ENCODE measurements around the gene IGFBP2.

IGFBP2 gene

DNA sequence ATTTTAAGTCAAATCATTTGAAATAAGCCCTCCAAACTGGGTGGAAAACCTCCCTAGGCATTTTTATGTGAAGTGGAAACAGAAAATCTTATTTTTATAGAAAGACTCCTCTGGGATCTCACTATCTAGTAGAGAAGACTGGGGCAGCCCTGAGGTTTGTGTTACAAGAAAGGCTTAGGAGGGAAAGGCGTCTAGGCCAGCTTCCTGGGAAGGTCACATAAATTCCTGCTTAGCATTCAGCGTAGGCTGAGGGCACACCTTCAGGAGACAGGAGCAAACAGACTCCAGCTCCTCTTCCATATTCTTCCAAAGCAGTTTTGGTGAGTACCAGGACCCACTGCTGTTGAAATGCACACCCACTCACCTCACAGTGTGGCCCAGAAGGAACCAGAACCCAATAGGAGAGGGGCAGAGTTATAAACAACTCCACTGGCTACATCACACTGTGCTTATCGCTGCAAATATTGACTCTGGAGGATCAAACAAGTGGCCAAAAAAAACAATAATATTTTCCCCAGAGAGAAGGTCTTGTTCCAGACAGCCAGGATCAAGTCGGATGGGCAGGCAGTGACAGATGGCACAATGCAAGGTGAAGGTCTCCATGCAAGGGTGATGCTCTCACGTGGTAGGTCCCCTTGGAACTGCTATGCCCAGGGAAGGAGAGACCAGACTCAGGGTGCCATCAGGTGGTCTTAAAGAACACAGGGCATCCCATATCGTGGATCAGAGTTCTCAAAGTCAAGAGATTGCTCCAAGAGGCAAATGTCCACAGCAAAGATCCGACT is 17.7 kb upstream of the IGFBP2 start:
- no peak overlapping the region for H3K4me3 ChIP-seq (replicated peaks; ENCODE audit: low read depth, low read length)
- TF ChIP-seq, protein P1, sequence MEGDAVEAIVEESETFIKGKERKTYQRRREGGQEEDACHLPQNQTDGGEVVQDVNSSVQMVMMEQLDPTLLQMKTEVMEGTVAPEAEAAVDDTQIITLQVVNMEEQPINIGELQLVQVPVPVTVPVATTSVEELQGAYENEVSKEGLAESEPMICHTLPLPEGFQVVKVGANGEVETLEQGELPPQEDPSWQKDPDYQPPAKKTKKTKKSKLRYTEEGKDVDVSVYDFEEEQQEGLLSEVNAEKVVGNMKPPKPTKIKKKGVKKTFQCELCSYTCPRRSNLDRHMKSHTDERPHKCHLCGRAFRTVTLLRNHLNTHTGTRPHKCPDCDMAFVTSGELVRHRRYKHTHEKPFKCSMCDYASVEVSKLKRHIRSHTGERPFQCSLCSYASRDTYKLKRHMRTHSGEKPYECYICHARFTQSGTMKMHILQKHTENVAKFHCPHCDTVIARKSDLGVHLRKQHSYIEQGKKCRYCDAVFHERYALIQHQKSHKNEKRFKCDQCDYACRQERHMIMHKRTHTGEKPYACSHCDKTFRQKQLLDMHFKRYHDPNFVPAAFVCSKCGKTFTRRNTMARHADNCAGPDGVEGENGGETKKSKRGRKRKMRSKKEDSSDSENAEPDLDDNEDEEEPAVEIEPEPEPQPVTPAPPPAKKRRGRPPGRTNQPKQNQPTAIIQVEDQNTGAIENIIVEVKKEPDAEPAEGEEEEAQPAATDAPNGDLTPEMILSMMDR (IDR thresholded peaks at IDR 0.05; ENCODE audit: low read length, missing control alignments): no peak
- DNase-seq (ENCODE audit: low read depth): no peak

DNA sequence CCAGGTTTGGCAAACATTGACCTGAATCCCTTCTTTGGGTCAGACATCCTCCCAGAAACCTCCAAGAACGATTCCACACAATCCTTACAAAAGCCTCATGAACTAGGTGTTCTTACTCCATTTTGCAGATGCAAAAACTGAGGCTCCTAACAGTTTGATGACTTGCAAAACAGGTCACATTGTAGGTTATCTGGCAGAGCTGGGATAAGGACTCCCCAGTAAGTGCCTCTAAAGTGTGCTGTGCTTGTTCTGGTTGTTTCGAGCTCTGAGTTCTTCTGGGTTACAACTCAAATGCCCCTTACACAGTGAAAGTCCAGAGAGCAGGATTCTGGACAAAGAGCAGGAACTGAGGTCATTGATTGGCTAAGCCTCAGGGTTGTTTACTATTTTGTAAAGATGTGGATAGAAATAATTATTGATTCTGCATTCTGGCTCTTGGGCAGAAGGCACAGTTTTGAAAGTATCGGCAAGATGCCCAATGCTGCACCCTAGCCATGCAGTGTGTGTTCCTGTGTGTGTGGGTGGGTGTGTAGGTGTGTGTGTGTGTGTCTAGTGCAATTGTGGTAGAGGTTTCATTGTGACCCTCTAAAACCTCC is 17.0 kb upstream of the IGFBP2 start:
- TF ChIP-seq, protein P1 (IDR thresholded peaks at IDR 0.05; ENCODE audit: low read length, missing control alignments): no peak
- no peak overlapping the region for H3K4me3 ChIP-seq (replicated peaks; ENCODE audit: low read depth, low read length)
- no peak for DNase-seq (ENCODE audit: low read depth)

DNA sequence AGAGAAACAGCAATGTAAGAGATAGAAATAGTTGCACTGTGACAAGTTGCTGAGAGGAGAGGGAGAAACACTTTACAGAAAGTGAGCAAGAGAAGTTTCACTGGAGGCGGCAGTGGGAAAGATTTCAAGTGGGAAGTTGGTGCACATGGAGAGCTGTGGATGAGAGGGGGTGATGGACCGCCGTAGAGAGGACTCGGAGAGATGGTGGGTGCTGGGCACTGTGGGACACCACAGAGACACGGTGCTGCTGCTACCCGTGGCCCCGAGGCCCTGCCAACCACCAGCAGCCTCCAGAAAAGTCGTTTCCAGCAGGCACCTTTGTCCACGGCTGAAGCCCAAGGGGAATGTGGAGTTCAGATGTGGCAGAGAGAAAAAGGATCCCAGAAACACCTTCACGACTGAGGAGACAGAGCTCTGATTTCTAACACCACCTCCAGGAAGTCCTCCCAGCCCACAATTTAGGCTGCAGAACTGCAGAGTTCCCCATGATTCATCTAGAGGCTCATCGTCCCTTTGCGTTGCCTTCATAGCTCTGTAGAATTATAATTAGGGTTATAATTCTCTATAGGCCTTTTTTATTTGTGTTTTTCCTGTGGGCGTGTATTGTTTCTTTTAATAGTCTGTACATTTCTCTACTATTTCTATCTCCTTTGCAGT is 15.9 kb upstream of the IGFBP2 start:
- TF ChIP-seq, protein P1 (IDR thresholded peaks at IDR 0.05; ENCODE audit: low read length, missing control alignments): no peak
- no peak for DNase-seq (ENCODE audit: low read depth)
- no peak overlapping the region for H3K4me3 ChIP-seq (replicated peaks; ENCODE audit: low read depth, low read length)

DNA sequence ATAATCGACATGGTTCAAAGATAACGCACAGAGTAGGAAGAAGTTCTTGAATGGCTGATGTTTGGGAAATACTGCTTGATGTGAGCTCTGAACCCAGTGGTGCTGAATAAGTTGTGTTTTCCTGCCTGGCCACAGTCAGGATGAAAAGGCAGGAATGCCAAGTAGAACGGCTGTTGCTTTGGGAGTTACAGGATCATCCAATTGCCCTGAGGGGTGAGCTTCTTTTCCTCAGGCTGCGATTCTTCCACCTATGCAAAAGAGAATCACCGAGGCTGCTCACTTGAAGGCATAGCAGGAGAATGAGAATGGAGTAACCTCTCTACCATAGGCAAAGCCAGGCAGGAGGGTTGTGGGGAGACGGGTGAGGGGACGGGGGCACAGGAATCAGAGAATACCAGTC is 14.4 kb upstream of the IGFBP2 start:
- TF ChIP-seq, protein P1 (IDR thresholded peaks at IDR 0.05; ENCODE audit: low read length, missing control alignments): no peak
- no peak overlapping the region for H3K4me3 ChIP-seq (replicated peaks; ENCODE audit: low read depth, low read length)
- DNase-seq (ENCODE audit: low read depth): no peak

DNA sequence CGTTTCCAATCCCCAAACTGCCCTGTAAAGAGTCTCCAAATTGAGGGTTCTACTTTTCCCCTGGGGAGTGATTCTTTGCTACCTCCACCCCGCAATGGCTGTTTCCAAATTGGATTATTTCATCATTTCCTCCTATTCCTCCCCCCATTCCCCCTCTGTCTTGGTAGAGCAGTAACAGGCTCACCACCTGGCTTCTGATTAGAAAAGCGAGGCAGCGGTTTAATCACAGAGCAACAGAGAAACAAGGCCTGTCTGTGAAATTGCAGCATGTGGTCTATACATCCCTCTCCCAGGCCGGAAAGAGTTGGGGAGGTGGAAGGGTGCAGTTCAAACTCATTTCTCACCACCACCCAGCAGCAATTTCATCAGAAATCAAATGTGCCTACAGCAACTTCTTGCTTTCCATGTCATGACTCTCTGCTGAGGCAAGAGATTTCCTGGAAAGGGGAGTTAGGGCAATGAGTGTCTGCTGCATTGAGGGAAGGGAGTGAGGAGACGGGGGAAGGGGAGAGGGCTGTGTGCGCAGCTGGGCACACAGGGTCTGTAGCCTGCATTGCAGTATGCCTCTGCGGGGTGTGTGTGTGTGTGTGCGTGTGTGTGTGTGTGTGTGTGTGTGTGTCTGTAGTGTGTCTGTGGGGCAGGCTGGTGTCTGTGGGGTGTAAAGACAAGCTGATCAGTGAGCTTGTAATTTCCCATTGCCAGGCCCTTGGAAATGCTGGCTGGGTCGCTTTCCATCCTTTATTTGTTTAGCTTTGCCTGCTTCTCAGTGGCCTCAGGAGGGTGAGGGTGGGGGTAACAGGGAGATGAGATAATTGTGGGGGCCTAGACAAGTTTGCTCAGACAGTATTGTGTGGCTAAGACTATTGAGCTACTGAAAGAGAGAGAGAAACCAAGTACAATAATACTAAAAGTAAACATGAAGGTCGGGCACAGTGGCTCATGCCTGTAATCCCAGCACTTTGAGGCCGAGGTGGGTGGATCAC is 13.5 kb upstream of the IGFBP2 start:
- H3K4me3 ChIP-seq (replicated peaks; ENCODE audit: low read depth, low read length): no peak overlapping the region
- TF ChIP-seq, protein P1 (IDR thresholded peaks at IDR 0.05; ENCODE audit: low read length, missing control alignments): no peak
- peak; percentile 71 for DNase-seq (ENCODE audit: low read depth)

DNA sequence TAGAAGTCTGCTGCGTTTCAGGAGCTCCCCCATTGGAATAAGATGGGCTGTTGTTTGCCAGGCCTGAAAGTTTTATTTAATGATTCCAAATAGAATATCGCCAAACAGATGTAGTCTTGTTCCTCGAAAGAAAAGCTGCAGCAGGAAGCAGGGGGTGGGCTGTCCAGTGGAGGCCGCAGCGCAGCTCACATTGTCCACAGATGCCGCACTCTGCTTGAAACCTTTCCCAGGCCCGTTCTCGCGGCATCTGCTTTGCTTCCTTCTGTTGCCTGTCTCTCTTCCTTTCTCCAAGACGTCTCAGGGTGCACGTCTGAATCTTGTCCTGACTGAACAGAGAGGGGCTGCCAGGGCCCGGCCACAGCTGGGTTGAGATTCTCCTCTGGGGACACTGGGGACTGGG is 12.4 kb upstream of the IGFBP2 start:
- TF ChIP-seq, protein P1 (IDR thresholded peaks at IDR 0.05; ENCODE audit: low read length, missing control alignments): no peak
- H3K4me3 ChIP-seq (replicated peaks; ENCODE audit: low read depth, low read length): no peak overlapping the region
- peak; percentile 47 for DNase-seq (ENCODE audit: low read depth)

Data from fibroblast of pulmonary artery (primary cell).